HG03103 (cell line): ENCODE measurements around the gene SHC2.

ENCODE experiments used
- ATAC-seq: cut with Tn5 transposase; IDR thresholded peaks from one replicate; pipeline ENCODE4 v1.9.1; 2021; ENCODE audit warnings: low read depth; ENCODE audit not compliant: unreplicated experiment

Gene SHC2

DNA sequence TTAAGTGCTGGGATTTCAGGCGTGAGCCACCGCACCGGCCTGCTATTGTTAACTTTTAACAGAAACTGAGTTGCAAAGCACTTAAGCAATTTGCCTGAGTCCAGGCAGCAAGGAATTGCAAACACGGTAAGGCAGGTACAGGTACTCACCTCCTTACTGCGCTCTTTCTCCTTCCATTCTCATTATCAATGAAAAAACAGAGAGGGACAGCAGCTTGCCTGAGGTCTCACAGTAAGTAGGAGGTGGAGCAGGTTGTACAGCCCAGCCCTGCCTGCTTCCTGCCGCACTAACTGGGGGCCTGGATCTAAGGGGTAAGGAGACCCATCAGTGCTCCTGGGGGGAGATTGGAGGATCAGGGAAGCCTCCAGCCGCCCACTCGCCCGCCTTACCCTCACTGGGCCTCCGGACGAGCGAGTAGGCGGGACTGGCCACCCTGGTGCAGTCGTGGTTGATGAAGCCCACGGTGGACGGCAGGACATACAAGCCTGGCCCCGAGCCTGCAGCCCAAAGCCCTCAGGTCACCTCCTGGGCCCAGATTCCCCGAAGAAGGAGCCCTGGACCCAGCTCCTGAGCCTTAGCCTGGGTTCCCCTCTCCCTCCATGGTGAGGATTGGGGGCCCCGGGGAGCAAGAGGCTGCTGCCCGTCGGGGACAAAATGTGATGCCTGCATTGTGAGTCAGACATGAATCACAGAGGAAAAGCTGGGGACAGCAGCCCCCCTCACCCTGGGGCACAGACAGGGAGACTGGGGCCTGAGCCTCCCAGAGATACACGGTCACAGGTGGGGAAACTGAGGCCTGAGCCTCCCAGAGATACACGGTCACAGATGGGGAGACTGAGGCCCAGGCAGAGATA lies 11.4 kb upstream of the SHC2 start:
- ATAC-seq = no peak

DNA sequence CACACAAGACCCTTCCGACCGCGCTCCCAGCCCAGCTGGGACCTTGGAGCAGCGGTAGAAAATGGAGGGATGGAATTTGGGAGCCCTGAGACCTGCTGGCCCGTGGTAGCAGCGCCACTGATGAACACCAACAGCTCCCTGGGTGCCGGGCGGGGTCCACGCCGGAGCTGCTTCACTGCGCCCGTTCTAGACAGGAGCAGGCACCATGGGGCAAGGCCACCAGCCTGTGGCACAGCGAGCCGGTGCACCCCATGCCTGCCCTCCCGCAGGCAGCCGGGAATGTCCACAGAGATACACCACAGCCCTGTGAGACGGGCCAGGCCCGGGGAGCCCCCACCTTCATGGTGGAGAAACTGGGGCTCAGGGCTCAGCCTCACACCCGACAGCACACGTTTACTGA lies 9.9 kb upstream of the SHC2 start:
- ATAC-seq = no peak

DNA sequence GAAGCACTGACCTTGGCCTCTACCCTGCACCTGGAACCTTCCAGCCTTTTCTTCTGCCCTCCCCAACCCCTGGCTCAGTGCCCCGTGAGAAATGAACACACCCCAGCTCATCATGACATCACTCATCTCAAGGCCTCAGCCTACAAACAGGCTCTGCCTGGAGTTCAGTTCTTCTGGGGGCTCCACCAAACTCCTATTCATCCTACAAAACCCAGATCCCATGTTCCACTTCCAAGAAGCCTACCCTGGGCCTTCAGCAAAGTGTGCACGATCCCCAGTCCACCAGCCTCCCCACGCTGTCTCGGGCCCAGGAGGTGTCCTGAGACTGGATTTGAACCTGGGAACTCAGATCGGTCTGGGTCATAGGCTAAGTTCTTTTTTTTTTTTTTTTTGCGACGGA lies 9.0 kb upstream of the SHC2 start:
- no peak for ATAC-seq

DNA sequence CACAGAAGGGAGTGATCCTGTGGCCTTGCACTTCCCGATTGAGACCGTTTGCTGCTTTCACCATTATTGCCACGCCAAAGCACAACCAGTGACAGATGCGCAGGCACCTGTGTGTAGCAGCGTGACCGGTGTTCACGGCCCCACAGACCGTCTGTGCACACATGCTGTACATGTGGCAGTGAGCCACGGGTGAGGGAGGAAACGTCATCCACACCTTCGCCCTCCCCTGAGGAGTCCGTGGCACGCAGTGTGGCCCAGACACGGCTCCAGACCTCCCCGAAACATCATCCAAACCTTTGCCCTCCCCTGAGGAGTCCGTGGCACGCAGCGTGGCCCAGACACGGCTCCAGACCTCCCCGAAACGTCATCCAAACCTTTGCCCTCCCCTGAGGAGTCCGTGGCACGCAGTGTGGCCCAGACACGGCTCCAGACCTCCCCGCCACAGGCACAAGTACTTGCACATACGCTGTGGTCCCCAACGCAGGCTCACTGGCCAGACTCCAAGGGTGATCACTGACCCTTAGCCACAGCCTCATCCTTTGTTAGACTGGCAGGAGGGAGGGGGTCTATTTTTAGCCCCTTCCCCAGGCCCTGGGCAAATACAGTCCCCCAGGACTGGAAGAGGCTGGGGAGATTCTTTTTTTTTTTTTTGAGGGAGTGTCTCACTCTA lies 7.9 kb upstream of the SHC2 start:
- no peak for ATAC-seq

DNA sequence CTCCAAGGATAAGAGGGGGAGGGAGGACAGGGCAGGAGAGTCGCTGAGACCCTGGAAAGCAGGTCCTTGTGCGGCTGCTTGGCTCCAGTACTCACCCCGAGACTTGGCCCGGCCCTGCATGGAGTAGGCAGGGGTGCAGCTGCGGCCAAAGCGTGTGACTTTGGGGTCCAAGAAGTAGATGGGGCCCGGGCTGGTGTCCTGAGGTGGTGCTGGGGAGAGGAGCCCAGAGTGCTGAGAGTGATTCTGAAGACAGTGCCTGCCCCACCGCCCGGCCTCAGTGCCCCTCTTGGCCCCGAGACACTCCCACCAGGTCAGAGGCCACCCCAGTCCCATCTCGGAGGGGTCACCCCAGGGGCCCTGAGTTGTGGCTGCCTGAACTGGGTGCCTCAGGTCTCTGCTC lies 6.7 kb upstream of the SHC2 start:
- no peak for ATAC-seq

DNA sequence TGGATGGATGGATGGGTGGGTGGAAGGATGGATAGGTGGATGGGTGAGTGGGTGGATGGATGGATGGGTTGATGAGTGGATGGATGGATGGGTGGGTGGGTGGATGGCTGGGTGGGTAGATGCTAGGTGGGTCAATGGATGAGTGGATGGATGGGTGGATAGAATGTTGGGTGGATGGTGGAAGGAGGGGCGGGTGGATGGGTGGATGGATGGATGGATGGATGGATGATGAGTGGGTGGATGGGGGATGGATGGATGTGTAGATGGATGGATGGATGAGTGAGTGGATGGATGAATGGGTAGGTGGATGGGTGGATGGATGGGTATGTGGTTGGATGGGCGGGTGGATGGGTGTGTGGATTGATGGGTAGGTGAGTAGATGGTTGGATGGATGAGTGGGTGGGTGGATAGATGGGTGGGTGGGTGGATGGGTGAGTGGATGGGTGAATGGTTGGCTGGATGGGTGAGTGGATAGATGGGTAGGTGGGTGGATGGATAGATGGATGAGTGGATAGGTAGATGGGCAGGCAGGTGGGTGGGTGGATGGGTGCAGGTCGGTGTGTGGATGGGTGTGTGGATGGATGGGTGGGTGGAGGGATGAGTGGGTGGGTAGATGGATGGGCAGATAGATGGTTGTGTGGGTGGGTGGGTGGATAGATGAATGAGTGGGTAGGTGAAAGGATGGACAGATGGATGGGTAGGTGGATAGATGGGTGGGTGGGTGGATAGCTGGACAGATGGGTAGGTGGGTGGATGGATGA lies 4.4 kb upstream of the SHC2 start:
- no peak for ATAC-seq

DNA sequence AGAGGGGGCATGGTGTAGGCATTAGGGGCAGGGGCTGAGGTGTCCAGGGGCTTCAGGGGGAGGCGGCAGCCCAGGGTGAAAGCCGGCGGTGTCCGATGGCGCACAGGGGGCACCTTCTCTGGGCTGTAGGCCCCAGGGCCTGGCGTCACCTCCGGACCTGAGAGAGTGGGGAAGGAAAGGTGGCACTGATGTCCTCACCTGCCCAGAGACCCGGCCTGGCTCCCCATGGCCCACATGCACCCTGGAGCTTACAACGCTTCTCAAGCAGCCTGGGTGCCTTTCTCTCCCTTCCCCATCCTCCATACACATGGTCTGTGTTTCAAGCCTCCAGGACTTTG lies 3.3 kb upstream of the SHC2 start:
- ATAC-seq = no peak

DNA sequence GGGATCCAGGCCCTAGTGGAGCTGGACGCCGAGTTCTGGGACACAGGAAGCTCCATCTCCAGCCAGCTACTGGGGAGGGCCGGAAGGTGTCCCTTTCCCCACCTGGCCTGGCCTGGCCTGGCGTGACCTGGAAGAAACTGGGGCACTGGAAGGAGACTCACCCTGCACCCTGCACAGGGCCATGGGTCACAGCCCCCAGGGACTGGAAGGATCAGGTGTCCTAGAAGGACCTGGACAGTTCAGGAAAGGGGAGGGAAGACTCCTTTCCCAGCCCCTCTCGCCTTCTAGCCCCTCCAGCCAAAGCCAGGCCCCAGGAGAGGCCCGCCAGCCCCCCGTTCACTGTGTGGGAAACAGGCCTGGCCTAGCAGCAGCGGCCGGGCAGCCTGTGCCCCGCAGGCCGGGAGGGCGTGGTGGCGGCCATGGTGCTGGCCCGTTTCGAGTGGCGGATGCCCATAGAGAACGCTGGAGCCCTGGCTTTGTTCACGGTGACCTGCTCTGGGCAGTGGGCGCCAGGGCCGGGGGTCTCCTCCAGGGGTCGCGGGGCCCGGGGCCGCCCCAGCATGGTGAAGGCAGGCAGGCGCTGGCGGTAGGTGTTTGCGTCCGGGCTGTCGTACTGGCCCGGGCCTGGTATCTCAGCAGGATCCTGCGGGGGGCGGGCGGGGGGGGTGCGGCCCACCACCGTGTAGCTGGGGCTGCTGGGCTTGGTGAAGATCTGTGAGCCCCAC lies 2.8 kb upstream of the SHC2 start:
- ATAC-seq = no peak

DNA sequence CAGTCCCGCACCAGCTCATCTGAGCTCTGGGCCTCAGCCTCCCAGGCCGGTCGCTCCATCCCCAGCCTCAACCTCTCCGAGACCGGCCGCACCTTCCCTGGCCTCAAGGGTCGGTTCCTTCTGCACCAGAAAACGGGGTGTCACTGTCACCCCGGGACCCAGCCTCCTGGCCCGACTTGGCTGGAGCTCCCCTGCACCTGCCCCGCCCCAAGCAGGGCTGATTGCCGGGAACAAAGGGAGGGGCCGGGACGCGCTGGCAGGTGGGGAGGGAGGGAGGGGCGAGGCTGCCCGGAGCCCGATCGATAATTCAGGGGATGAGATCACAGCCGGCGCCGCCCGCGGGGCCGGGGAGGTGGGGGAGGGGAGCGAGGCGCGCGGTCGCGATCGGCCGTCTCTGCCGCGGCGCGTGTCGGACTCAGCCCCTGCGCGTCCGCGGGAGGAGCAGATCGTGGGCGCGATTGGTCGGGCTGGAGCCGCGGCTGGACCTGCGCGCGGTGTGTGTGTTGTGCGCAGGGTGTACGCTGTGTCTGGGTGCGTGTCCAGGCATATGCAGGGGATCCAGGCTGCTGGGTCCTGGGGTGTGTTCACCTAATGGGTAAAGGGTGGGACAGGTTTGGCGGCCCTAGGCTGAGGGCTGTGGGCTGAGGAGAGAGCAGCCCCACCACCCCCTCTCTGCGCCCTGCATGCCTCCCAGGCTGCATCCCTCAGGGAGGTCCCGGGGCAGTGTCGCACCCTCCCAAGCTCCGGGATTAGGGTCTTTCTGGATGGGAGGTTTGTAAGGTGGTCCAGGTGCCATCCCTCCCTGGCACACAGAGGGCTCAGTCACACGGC lies 1.1 kb upstream of the SHC2 start:
- no peak for ATAC-seq

DNA sequence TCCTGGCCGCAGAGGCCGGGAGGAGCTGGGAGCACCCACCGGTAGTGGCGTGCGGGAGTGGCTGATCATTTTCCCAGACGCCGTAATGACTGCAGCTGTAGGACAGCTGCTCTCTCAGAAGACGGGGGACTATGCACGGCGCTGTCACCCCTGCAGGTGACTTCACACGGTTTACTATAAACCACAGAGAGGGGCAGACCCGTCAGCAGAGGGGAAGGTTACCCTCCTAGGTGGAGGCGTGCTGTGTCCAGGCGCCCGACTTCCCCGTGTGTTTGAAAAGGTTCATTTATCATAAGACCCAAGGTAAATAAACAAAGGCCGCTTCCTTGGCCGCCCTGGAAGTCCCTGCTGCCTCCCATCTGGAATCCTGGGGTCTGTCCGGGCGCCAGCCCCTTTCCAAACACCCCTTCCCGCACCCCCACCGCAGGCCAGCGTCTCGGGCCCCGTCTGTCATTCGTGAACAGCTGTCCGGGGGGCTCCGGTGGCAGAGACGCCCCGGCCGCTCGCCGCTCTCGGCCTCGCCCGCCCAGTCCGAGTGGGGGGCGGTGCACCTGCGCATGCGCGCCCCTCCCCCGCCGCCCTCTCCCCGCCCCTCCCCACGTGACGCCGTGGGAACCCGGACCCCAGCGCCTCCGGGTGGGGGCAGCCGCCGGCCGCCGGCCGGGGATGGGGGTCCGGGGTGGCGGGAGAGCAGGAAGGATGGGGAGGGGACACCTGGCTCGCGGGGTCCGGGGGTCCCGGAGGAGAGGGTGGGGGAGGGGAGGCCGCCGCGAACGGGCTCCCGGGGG lies 915 bp downstream of the SHC2 start:
- no peak for ATAC-seq

DNA sequence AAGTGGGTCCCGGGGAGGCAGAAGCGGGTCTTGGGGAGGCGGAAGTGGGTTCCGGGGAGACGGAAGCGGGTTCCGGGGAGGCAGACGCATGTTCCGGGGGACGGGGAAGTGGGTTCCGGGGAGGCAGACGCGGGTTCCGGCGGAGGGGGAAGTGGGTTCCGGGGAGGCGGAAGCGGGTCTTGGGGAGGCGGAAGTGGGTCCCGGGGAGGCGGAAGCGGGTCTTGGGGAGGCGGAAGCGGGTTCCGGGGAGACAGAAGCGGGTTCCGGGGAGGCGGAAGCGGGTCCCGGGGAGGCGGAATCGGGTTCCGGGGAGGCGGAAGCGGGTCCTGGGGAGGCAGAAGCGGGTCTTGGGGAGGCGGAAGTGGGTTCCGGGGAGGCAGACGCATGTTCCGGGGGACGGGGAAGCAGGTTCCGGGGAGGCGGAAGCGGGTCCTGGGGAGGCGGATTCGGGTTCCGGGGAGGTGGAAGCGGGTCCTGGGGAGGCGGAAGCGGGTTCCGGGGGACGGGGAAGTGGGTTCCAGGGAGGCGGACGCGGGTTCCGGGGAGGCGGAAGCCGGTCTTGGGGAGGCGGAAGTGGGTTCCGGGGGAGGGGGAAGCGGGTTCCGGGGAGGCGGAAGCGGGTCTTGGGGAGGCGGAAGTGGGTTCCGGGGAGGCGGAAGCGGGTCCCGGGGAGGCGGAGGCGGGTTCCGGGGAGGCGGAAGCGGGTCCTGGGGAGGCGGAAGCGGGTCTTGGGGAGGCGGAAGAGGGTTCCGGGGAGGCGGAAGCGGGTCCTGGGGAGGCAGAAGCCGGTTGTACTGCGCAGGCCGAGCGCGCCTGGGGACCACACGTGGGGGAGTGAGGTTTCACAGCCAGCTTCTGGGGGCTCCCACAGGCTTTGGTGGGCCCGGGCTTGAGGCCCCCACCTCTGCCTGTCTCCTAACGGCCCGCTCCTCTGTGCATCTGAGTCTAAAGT lies 2.5 kb downstream of the SHC2 start:
- no peak for ATAC-seq

DNA sequence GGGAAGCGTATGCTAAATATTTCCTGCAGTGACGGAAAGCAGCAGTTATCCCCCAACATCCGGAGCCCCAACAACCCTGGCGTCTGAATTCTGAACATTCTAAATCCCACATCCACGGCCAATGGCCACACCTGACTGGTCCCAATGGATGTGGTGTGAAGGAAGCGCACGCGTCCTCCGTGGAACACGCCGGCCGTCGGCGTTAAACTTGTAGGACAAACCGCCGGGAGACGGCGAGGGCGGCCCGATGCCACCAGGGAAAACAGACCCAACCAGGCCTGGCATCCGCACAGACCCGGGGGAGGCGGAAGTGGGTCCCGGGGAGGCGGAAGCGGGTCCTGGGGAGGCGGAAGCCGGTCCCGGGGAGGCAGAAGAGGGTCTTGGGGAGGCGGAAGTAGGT lies 3.2 kb downstream of the SHC2 start:
- no peak for ATAC-seq

DNA sequence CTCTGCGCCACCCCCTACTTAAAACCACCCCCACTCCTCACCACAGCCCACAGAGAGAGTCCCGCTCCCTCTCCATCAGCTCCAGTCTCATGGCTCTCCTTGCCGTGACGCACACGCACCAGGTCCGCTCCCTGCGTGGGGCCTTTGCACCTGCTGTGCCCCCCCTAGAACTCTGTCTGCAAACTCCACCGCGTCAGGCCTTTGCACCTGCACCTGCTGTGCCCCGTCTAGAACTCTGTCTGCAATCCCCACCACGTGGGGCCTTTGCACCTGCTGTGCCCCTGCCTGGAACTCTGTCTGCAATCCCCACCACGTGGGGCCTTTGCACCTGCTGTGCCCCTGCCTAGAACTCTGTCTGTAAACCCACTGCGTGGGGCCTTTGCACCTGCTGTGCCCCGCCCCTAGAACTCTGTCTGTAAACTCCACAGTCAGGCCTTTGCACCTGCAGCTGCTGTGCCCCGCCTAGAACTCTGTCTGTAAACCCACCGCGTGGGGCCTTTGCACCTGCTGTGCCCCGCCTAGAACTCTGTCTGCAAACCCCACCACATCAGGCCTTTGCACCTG lies 4.2 kb downstream of the SHC2 start:
- ATAC-seq = no peak

DNA sequence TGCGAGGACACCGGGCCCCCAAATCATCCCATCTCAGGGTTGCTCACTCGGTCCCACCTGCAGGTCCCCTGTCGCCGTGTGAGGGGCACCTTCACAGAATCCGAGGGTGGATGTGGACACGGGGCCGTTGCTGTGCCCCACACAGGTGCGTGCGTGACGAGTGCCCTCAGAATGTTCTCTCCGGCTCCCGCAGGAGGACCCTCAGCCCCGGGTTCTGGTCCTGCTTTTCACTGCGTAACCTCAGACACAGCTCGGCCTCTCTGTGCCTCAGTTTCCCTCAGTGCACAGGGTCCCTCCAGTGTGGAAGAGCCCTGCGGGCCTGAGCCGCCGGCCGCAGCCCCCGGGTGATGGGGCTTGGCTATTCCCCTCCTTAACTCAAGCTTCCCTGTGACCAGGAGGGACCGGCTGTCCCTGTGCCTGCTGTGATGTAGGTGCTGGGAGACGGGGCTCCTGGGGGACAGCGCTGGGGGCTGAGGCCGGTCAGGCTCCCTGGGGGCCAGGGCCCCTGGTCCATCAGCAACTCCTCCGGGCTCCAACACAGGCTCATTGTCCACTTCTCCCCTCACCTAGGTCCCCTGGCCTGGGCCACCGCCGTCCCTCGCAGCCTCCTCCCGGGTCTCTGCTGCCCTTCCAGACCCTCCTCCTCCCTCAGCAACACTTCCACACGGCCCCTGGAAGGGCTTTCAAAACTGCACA lies 4.8 kb downstream of the SHC2 start:
- ATAC-seq = no peak

DNA sequence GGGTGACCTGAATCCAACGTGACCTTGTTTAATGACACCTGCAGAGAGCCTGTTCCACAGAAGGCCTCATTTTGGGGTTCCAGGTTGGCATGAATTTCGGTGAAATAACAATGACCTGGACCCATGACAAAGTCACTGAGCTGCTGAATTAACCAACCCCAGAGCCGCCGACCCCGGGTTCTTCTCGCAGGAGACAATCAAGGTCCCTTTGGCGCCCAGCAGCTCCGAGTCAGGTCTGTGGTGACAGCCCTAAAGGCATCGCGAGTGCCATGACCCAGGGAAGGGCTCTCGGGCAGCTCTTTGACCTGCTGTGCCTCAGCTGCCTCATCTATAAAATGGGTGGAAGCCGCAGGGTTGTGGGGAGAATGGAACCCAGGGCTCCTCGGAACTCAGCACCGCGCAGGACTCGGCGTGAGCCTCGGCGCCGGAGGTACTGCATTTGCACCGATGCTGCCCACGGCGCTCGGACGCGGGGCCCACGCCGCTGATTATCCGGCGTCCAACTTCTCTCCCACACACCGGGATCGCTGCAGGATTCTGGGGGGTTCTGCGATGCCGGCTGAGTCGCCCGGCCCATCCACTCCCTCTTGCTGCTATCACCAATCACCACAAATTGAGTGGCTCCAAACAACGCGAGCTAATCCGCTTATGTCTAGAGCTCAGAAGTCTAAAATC lies 5.7 kb downstream of the SHC2 start:
- no peak for ATAC-seq

DNA sequence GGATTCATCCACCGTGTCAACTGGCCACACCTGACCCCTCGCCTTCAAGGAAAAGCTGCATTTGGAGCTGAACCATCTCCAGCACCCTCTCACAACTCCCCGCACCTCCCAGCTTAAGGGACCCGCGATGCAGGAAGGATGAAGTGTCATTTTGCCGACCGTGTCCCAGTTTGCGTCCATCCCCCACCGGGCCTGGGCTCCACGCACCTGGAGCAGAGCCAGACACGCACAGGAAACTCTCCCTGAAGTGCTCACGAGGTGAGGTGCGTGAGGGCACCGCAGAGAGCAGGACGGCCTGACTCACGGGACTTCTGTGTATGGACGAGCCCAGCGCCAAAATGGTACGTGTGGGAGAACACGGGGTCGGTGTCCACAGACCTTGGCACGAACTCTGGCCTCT lies 7.2 kb downstream of the SHC2 start:
- no peak for ATAC-seq

DNA sequence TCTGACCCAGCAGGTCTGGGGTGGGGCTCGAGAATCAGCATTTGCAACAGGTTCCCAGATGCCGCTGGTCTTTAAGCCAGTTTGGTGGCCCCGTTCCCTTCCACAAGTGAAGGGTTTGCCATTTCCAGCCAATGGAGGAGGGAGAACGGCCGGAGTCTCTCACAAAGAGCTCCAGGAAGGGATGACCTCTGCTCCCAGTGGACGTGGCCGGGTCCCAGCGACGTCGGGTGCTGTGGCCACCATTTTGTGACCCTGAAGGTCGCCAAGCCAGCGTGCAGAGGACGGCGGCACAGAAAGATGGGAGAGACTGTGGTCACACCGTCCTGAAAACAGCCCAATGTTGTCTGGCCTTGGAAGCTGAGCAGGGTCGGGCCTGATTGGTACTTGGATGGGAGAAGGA lies 8.0 kb downstream of the SHC2 start:
- ATAC-seq = no peak
